ENCODE results near the gene GMNN.

GRCh38 chr6:24778878-24779277 lies 4.1 kb downstream of the GMNN start:
- TF ChIP-seq CTCF (conservative IDR thresholded peaks at IDR 0.05; ENCODE audit: low read depth, low read length) (no peak), EZH2 (IDR thresholded peaks at IDR 0.05; ENCODE audit: borderline replicate concordance, low read depth, low read length, poor library complexity, severe bottlenecking) (no peak)
